HCT116 (cell line): Measurements from ENCODE around the gene BRS3. TPM values are rescaled to one million over a fixed set of nuclear protein-coding genes. Genes with fewer than 3 reads are reported as not detected.

Experiments used
- ATAC-seq: fragments of 200-7000 bp; cut with Tn5 transposase; 2 replicates; pipeline ENCODE4 v1.9.1; 2020; ENCODE audit warnings: mild to moderate bottlenecking, moderate library complexity
- BruUV-seq: library from RNA; stranded (reverse); fragments of 400-500 nt; replicated peaks from 2 replicates; lab custom pipeline; 2021; lab: Mats Ljungman, UMichigan
- CTCF ChIA-PET: fragments of 300-600 bp; sonication (Branson Sonifier 250); formaldehyde crosslinking; loops from one replicate; lab custom pipeline; 2021; ENCODE audit warnings: antibody characterized with exemption; lab: Charles Lee
- POLR2A ChIA-PET: fragments of 300-600, 350-600 bp; sonication (Branson Sonifier 250); formaldehyde crosslinking; loops from one replicate; lab custom pipeline; 2021; ENCODE audit warnings: antibody characterized with exemption; lab: Charles Lee
- RAD21 ChIA-PET, 2 experiments: fragments of 300-600 bp; sonication (Branson Sonifier 250); formaldehyde crosslinking; loops; one replicate each; lab custom pipeline; 2023; ENCODE audit warnings: low total read pairs in 2 of 2; ENCODE audit not compliant: uncharacterized antibody in 2 of 2, unreplicated experiment in 2 of 2, low non-redundant PET in 1 of 2; lab: Charles Lee
- DNase-seq: peaks from one replicate; pipeline ENCODE4 v3.0.0-alpha.2; 2010; ENCODE audit warnings: low read depth, low spot score
- H2AFZ ChIP-seq: fragments of 200-600 bp; shearing (Covaris generic), sonication (generic); 2 replicates; pipeline ENCODE4 v1.6.1; 2017; ENCODE audit warnings: low read depth, mixed run types, mixed read lengths, antibody characterized with exemption, low read length; ENCODE audit not compliant: poor library complexity, severe bottlenecking
- H3K27ac ChIP-seq: 2 replicates; pipeline ENCODE4 v1.5.1; 2012; ENCODE audit warnings: low read depth, low read length
- H3K27me3 ChIP-seq: fragments of 200-600 bp; sonication (generic); 2 replicates; pipeline ENCODE4 v1.6.1; 2016; ENCODE audit warnings: mixed run types, low read length, mixed read lengths; ENCODE audit not compliant: insufficient read depth
- H3K36me3 ChIP-seq, 2 experiments: fragments of 200-500 bp in 1 of 2; fragments of 200-600 bp in 1 of 2; sonication (Bioruptor generic) in 1 of 2; sonication (generic) in 1 of 2; 2 replicates each; pipeline versions ENCODE4 v1.5.1 to v1.6.1; 2014 to 2016; ENCODE audit warnings: low read length in 2 of 2, inconsistent platforms in 1 of 2, mixed read lengths in 1 of 2, mixed run types in 1 of 2; ENCODE audit not compliant: insufficient read depth in 2 of 2, control insufficient read depth in 1 of 2
- H3K4me1 ChIP-seq, 2 experiments: fragments of 200-600 bp in 1 of 2; sonication (generic) in 1 of 2; 2 replicates each; pipeline versions ENCODE4 v1.5.1 to v1.6.1; 2012 to 2017; ENCODE audit warnings: low read length in 2 of 2, inconsistent platforms in 1 of 2, mild to moderate bottlenecking in 1 of 2, mixed read lengths in 1 of 2, mixed run types in 1 of 2, moderate library complexity in 1 of 2; ENCODE audit not compliant: insufficient read depth in 2 of 2, control insufficient read depth in 1 of 2
- H3K4me2 ChIP-seq: fragments of 200-600 bp; sonication (generic); 2 replicates; pipeline ENCODE4 v1.6.1; 2017; ENCODE audit warnings: mixed run types, low read length, mixed read lengths
- H3K4me3 ChIP-seq, 2 experiments: fragments of 200-600 bp in 1 of 2; sonication (generic) in 1 of 2; replicated peaks in 1 of 2; 2 replicates each; pipeline ENCODE4 v1.5.1; 2011 to 2016; ENCODE audit warnings: low read length in 2 of 2, control low read depth in 1 of 2, low read depth in 1 of 2, mild to moderate bottlenecking in 1 of 2, mixed read lengths in 1 of 2, mixed run types in 1 of 2
- H3K79me2 ChIP-seq: fragments of 200-600 bp; sonication (generic); 2 replicates; pipeline ENCODE4 v1.6.1; 2017; ENCODE audit warnings: mild to moderate bottlenecking, mixed run types, low read length, moderate library complexity, mixed read lengths; ENCODE audit not compliant: insufficient read depth
- H3K9ac ChIP-seq: fragments of 200-600 bp; sonication (generic); 2 replicates; pipeline ENCODE4 v1.6.1; 2016; ENCODE audit warnings: low read length, mixed read lengths
- H3K9me2 ChIP-seq: fragments of 200-600 bp; sonication (generic), shearing (Covaris generic); 2 replicates; pipeline ENCODE4 v1.6.1; 2017; ENCODE audit warnings: mixed run types, mild to moderate bottlenecking, moderate library complexity; ENCODE audit not compliant: insufficient read depth
- H3K9me3 ChIP-seq, 2 experiments: fragments of 200-500 bp in 1 of 2; fragments of 200-600 bp in 1 of 2; sonication (Bioruptor generic) in 1 of 2; sonication (generic) in 1 of 2; 2 replicates each; pipeline ENCODE4 v1.6.1; 2014 to 2017; ENCODE audit warnings: low read length in 2 of 2, mixed read lengths in 2 of 2, inconsistent platforms in 1 of 2, low read depth in 1 of 2, mild to moderate bottlenecking in 1 of 2, mixed run types in 1 of 2, moderate library complexity in 1 of 2; ENCODE audit not compliant: control insufficient read depth in 1 of 2, insufficient read depth in 1 of 2
- H4K20me1 ChIP-seq: fragments of 200-600 bp; sonication (generic), shearing (Covaris generic); 2 replicates; pipeline ENCODE4 v1.6.1; 2017; ENCODE audit warnings: mixed run types, mild to moderate bottlenecking, moderate library complexity; ENCODE audit not compliant: insufficient read depth
- CBX3 ChIP-seq: IDR thresholded peaks from 2 replicates; pipeline ENCODE4 v1.6.1; 2012; ENCODE audit warnings: low read depth
- EGR1 ChIP-seq: IDR thresholded peaks from 2 replicates; pipeline ENCODE4 v1.6.1; 2012; ENCODE audit warnings: low read depth
- ELF1 ChIP-seq: IDR thresholded peaks from 2 replicates; pipeline ENCODE4 v1.6.1; 2012; ENCODE audit warnings: low read depth, borderline replicate concordance
- EZH2 ChIP-seq: fragments of 200-600 bp; sonication (generic); IDR thresholded peaks from 2 replicates; pipeline ENCODE4 v1.6.1; 2017; ENCODE audit warnings: antibody characterized with exemption, mixed run types
- EZH2phosphoT487 ChIP-seq: fragments of 200-600 bp; IDR thresholded peaks from 2 replicates; pipeline ENCODE4 v1.6.1; 2018; ENCODE audit warnings: antibody characterized with exemption, borderline replicate concordance
- FOSL1 ChIP-seq: IDR thresholded peaks from 2 replicates; pipeline ENCODE4 v1.6.1; 2012; ENCODE audit warnings: low read depth
- JUND ChIP-seq: IDR thresholded peaks from 2 replicates; pipeline ENCODE4 v1.6.1; 2012
- POLR2A ChIP-seq: IDR thresholded peaks from 2 replicates; pipeline ENCODE4 v1.7.0; 2011; ENCODE audit warnings: borderline replicate concordance; ENCODE audit not compliant: insufficient read depth, insufficient read length; ENCODE audit errors: extremely low read depth
- RAD21 ChIP-seq: IDR thresholded peaks from 2 replicates; pipeline ENCODE4 v1.6.1; 2012; ENCODE audit warnings: low read depth, mild to moderate bottlenecking
- SIN3A ChIP-seq: IDR thresholded peaks from 2 replicates; pipeline ENCODE4 v1.6.1; 2012; ENCODE audit warnings: low read depth
- SP1 ChIP-seq: IDR thresholded peaks from 2 replicates; pipeline ENCODE4 v1.6.1; 2012; ENCODE audit warnings: low read depth
- SRF ChIP-seq: IDR thresholded peaks from 2 replicates; pipeline ENCODE4 v1.6.1; 2012; ENCODE audit warnings: low read depth
- TCF7L2 ChIP-seq: IDR thresholded peaks from 2 replicates; pipeline ENCODE4 v1.7.0; 2011; ENCODE audit warnings: borderline replicate concordance, inconsistent platforms; ENCODE audit not compliant: insufficient read depth, insufficient read length; ENCODE audit errors: extremely low read depth
- YY1 ChIP-seq: IDR thresholded peaks from 2 replicates; pipeline ENCODE4 v1.6.1; 2011; ENCODE audit warnings: low read length, low read depth, moderate library complexity, mild to moderate bottlenecking; ENCODE audit not compliant: insufficient replicate concordance; ENCODE audit errors: extremely low read depth
- ZFX ChIP-seq: fragments of 450-650 bp; IDR thresholded peaks from 2 replicates; pipeline ENCODE4 v1.6.1; 2017
- ZNF274 ChIP-seq: fragments of 200-500 bp; sonication (Bioruptor generic); IDR thresholded peaks from 2 replicates; pipeline ENCODE4 v1.6.1; 2014; ENCODE audit warnings: mild to moderate bottlenecking, low read depth, low read length, inconsistent platforms
- intact Hi-C: fragments of 100-400 bp; cut with micrococcal nuclease; formaldehyde crosslinking; loops from 2 replicates; pipeline ENCODE4 v1.10.0; 2022
- total RNA-seq: library from RNA; stranded (reverse); gene quantifications from one replicate; pipeline ENCODE4 v1.2.1, GENCODE V29; 2021; ENCODE audit not compliant: unreplicated experiment
- TF ChIP-seq, protein P1 (sequence below): IDR thresholded peaks from 2 replicates; pipeline ENCODE4 v1.6.1; 2011; ENCODE audit warnings: mild to moderate bottlenecking, low read length, moderate library complexity; ENCODE audit not compliant: insufficient replicate concordance; ENCODE audit errors: extremely low read depth
- TF ChIP-seq, protein P2 (sequence below): IDR thresholded peaks from 2 replicates; pipeline ENCODE4 v1.6.1; 2012; ENCODE audit warnings: low read depth
- TF ChIP-seq, protein P3 (sequence below), 3 experiments: fragments of 200-600 bp in 1 of 3; sonication (generic) in 1 of 3; IDR thresholded peaks in 2 of 3; conservative IDR thresholded peaks in 1 of 3; 2 replicates each; pipeline ENCODE4 v1.5.1; 2012 to 2017; ENCODE audit warnings: low read depth in 2 of 3, low read length in 2 of 3, antibody characterized with exemption in 1 of 3, borderline replicate concordance in 1 of 3, control low read depth in 1 of 3, mild to moderate bottlenecking in 1 of 3, mixed read lengths in 1 of 3, mixed run types in 1 of 3, moderate library complexity in 1 of 3; ENCODE audit not compliant: insufficient read depth in 1 of 3
- TF ChIP-seq, protein P4 (sequence below): IDR thresholded peaks from 2 replicates; pipeline ENCODE4 v1.6.1; 2012

BRS3 gene
- total RNA-seq, 1 experiment from 2014 or later = not detected

DNA sequence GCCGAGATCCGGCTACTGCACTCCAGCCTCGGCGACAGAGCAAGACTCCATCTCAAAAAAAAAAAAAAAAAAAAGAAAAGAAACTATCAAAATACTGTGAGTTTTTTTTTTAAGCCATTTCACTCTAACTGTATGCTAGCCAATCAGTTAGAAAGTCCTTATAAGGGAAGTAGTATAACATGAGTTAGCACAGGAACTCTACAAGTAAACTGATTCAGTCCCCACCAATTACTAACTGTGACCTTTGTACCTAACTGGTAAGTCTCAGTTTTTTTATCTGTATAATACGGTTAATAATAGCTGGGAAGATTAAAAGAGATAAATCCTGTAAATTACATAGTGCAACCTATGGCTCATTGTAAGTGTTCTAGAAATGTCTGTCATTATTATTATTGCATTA, 35.1 kb upstream of the BRS3 start:
- Histone ChIP-seq H3K9me2 (no peaks in the 10 kb centered on the region), H4K20me1 (no peaks in the 10 kb centered on the region), H3K27me3 (no peaks in the 10 kb centered on the region), H2AFZ (no peak overlapping the region), H3K4me1 (peaks cover 2 to 6% of the 10 kb centered on the region in 2 experiments; a peak in 1 of 4 replicates), H3K9ac (no peak overlapping the region), H3K9me3 (no peaks in the 10 kb centered on the region), H3K4me3 (no peak overlapping the region), H3K36me3 (no peaks in the 10 kb centered on the region), H3K79me2 (no peaks in the 10 kb centered on the region), H3K4me2 (no peak overlapping the region), H3K27ac (no peak overlapping the region)
- ChIA-PET CTCF (no interaction called here), RAD21 (no interaction called here), POLR2A (no interaction called here)
- ATAC-seq (no peak), DNase-seq (no peak)
- TF ChIP-seq, protein P1, sequence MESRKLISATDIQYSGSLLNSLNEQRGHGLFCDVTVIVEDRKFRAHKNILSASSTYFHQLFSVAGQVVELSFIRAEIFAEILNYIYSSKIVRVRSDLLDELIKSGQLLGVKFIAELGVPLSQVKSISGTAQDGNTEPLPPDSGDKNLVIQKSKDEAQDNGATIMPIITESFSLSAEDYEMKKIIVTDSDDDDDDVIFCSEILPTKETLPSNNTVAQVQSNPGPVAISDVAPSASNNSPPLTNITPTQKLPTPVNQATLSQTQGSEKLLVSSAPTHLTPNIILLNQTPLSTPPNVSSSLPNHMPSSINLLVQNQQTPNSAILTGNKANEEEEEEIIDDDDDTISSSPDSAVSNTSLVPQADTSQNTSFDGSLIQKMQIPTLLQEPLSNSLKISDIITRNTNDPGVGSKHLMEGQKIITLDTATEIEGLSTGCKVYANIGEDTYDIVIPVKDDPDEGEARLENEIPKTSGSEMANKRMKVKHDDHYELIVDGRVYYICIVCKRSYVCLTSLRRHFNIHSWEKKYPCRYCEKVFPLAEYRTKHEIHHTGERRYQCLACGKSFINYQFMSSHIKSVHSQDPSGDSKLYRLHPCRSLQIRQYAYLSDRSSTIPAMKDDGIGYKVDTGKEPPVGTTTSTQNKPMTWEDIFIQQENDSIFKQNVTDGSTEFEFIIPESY = no peak
- TF ChIP-seq, protein P2, sequence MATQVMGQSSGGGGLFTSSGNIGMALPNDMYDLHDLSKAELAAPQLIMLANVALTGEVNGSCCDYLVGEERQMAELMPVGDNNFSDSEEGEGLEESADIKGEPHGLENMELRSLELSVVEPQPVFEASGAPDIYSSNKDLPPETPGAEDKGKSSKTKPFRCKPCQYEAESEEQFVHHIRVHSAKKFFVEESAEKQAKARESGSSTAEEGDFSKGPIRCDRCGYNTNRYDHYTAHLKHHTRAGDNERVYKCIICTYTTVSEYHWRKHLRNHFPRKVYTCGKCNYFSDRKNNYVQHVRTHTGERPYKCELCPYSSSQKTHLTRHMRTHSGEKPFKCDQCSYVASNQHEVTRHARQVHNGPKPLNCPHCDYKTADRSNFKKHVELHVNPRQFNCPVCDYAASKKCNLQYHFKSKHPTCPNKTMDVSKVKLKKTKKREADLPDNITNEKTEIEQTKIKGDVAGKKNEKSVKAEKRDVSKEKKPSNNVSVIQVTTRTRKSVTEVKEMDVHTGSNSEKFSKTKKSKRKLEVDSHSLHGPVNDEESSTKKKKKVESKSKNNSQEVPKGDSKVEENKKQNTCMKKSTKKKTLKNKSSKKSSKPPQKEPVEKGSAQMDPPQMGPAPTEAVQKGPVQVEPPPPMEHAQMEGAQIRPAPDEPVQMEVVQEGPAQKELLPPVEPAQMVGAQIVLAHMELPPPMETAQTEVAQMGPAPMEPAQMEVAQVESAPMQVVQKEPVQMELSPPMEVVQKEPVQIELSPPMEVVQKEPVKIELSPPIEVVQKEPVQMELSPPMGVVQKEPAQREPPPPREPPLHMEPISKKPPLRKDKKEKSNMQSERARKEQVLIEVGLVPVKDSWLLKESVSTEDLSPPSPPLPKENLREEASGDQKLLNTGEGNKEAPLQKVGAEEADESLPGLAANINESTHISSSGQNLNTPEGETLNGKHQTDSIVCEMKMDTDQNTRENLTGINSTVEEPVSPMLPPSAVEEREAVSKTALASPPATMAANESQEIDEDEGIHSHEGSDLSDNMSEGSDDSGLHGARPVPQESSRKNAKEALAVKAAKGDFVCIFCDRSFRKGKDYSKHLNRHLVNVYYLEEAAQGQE = no peak
- no peak for TF ChIP-seq ZFX
- TF ChIP-seq YY1 = no peak
- TF ChIP-seq TCF7L2 = no peak
- no peak for TF ChIP-seq POLR2A
- no peak for TF ChIP-seq ZNF274
- no peak for TF ChIP-seq EZH2phosphoT487
- TF ChIP-seq, protein P3, sequence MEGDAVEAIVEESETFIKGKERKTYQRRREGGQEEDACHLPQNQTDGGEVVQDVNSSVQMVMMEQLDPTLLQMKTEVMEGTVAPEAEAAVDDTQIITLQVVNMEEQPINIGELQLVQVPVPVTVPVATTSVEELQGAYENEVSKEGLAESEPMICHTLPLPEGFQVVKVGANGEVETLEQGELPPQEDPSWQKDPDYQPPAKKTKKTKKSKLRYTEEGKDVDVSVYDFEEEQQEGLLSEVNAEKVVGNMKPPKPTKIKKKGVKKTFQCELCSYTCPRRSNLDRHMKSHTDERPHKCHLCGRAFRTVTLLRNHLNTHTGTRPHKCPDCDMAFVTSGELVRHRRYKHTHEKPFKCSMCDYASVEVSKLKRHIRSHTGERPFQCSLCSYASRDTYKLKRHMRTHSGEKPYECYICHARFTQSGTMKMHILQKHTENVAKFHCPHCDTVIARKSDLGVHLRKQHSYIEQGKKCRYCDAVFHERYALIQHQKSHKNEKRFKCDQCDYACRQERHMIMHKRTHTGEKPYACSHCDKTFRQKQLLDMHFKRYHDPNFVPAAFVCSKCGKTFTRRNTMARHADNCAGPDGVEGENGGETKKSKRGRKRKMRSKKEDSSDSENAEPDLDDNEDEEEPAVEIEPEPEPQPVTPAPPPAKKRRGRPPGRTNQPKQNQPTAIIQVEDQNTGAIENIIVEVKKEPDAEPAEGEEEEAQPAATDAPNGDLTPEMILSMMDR (IDR thresholded peaks at IDR 0.05 in 2 of 3, conservative IDR thresholded peaks at IDR 0.05 in 1 of 3; ENCODE audit: borderline replicate concordance in 1 of 3, insufficient read depth in 1 of 3, low read depth in 2 of 3, low read length in 2 of 3) = no peak
- TF ChIP-seq EGR1 = no peak
- TF ChIP-seq SP1 = no peak
- no peak for TF ChIP-seq RAD21
- TF ChIP-seq JUND = no peak
- TF ChIP-seq ELF1 = no peak
- no peak for TF ChIP-seq FOSL1
- TF ChIP-seq SRF = no peak
- TF ChIP-seq, protein P4, sequence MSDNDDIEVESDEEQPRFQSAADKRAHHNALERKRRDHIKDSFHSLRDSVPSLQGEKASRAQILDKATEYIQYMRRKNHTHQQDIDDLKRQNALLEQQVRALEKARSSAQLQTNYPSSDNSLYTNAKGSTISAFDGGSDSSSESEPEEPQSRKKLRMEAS = no peak
- no peak for TF ChIP-seq SIN3A
- TF ChIP-seq CBX3 = no peak
- no peak for TF ChIP-seq EZH2
- intact Hi-C loops = no loop called here
- no TSS peak for BruUV-seq
